ENCODE data around the gene CHADL.

The CHADL gene

GRCh38 chr22:41230401-41230785, 10.3 kb downstream of the CHADL start:
- no peak overlapping the region for H3K27ac ChIP-seq (ENCODE audit: low read length)

GRCh38 chr22:41229730-41230400, 10.9 kb downstream of the CHADL start:
- DNase-seq: no peak
- Histone ChIP-seq H3K36me3 (replicated peaks; ENCODE audit: insufficient read depth, low read length) (no peaks in the 10 kb centered on the region), H3K27ac (ENCODE audit: low read length) (no peak overlapping the region)

More at GRCh38 chr22:41230401-41230785, 10.3 kb downstream of the CHADL start:
- no peak for DNase-seq
- Histone ChIP-seq H2AFZ (ENCODE audit: low read length) (no peak overlapping the region), H3K27me3 (replicated peaks; ENCODE audit: insufficient read depth, low read length) (no peaks in the 10 kb centered on the region), H4K20me1 (ENCODE audit: insufficient read depth, low read length) (no peaks in the 10 kb centered on the region), H3K9ac (ENCODE audit: low read length) (no peak overlapping the region), H3K4me1 (ENCODE audit: low read length) (no peaks in the 10 kb centered on the region), H3K79me2 (ENCODE audit: low read length) (no peaks in the 10 kb centered on the region), H3K36me3 (replicated peaks; ENCODE audit: insufficient read depth, low read length) (no peaks in the 10 kb centered on the region), H3K9me2 (replicated peaks; ENCODE audit: insufficient read depth, low read length) (no peaks in the 10 kb centered on the region), H3K4me3 (ENCODE audit: low read length) (no peak overlapping the region), H3K9me3 (replicated peaks; ENCODE audit: insufficient read depth, low read length) (no peaks in the 10 kb centered on the region), H3K4me2 (ENCODE audit: low read depth, low read length) (no peak overlapping the region), H3F3A (ENCODE audit: insufficient read depth, low read length) (no peaks in the 10 kb centered on the region)
- no peak for TF ChIP-seq CTCF (IDR thresholded peaks at IDR 0.05; ENCODE audit: low read length)
- TF ChIP-seq EZH2phosphoT487 (IDR thresholded peaks at IDR 0.05; ENCODE audit: low read length): no peak
- TF ChIP-seq EZH2 (optimal IDR thresholded peaks at IDR 0.05; ENCODE audit: low read depth, low read length): no peak

GRCh38 chr22:41229215-41229614, 11.5 kb downstream of the CHADL start:
- no peak for DNase-seq
- Histone ChIP-seq H3K4me2 (ENCODE audit: low read depth, low read length) (no peak overlapping the region), H3K27ac (ENCODE audit: low read length) (no peak overlapping the region), H3K27me3 (replicated peaks; ENCODE audit: insufficient read depth, low read length) (no peaks in the 10 kb centered on the region), H3K4me3 (ENCODE audit: low read length) (no peak overlapping the region), H3K79me2 (ENCODE audit: low read length) (no peaks in the 10 kb centered on the region), H3K4me1 (ENCODE audit: low read length) (no peaks in the 10 kb centered on the region), H4K20me1 (ENCODE audit: insufficient read depth, low read length) (no peaks in the 10 kb centered on the region), H3K9ac (ENCODE audit: low read length) (no peak overlapping the region), H3F3A (ENCODE audit: insufficient read depth, low read length) (no peaks in the 10 kb centered on the region), H3K9me3 (replicated peaks; ENCODE audit: insufficient read depth, low read length) (no peaks in the 10 kb centered on the region), H2AFZ (ENCODE audit: low read length) (no peak overlapping the region), H3K9me2 (replicated peaks; ENCODE audit: insufficient read depth, low read length) (no peaks in the 10 kb centered on the region), H3K36me3 (replicated peaks; ENCODE audit: insufficient read depth, low read length) (no peaks in the 10 kb centered on the region)
- TF ChIP-seq CTCF (IDR thresholded peaks at IDR 0.05; ENCODE audit: low read length): no peak
- no peak for TF ChIP-seq EZH2phosphoT487 (IDR thresholded peaks at IDR 0.05; ENCODE audit: low read length)
- no peak for TF ChIP-seq EZH2 (optimal IDR thresholded peaks at IDR 0.05; ENCODE audit: low read depth, low read length)

More at GRCh38 chr22:41229730-41230400, 10.9 kb downstream of the CHADL start:
- Histone ChIP-seq H3K79me2 (ENCODE audit: low read length) (no peaks in the 10 kb centered on the region), H3K27me3 (replicated peaks; ENCODE audit: insufficient read depth, low read length) (no peaks in the 10 kb centered on the region), H3K4me2 (ENCODE audit: low read depth, low read length) (no peak overlapping the region), H3K9me3 (replicated peaks; ENCODE audit: insufficient read depth, low read length) (no peaks in the 10 kb centered on the region), H3K4me3 (ENCODE audit: low read length) (no peak overlapping the region), H3K9ac (ENCODE audit: low read length) (no peak overlapping the region), H4K20me1 (ENCODE audit: insufficient read depth, low read length) (no peaks in the 10 kb centered on the region), H3K4me1 (ENCODE audit: low read length) (no peaks in the 10 kb centered on the region), H2AFZ (ENCODE audit: low read length) (no peak overlapping the region), H3K9me2 (replicated peaks; ENCODE audit: insufficient read depth, low read length) (no peaks in the 10 kb centered on the region), H3F3A (ENCODE audit: insufficient read depth, low read length) (no peaks in the 10 kb centered on the region)
- no peak for TF ChIP-seq EZH2 (optimal IDR thresholded peaks at IDR 0.05; ENCODE audit: low read depth, low read length)
- TF ChIP-seq CTCF (IDR thresholded peaks at IDR 0.05; ENCODE audit: low read length): no peak
- no peak for TF ChIP-seq EZH2phosphoT487 (IDR thresholded peaks at IDR 0.05; ENCODE audit: low read length)
